ENCODE data around the gene PSME3. TPM values are rescaled to one million over a fixed set of nuclear protein-coding genes. Genes with fewer than 3 reads are reported as not detected.

Gene PSME3
- total and polyA plus RNA-seq, 2 experiments from 2014 or later: 86.4 to 99.5 TPM

DNA sequence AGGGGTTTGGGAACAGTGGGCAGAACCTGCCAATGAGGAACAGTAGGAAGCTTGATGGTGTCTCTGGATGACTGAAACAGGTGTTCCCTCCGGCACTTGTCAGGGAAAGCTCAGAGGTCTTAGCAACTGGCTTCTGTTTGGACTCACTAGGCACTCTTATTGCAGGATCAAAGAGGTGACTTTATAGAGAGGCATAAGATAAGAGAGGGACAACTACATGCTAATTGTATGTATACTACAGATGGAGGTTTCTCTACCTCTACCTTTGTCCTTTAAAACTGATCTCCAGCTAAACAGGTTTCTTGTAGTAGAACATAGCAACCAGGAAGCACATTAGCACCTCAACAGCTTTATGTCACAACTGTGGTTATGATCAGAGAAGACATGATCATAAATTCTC is 26.9 kb upstream of the PSME3 start:
- Histone ChIP-seq H2AFZ (no peak overlapping the region), H3K9me2 (replicated peaks; ENCODE audit: insufficient read depth) (no peaks in the 10 kb centered on the region), H3K79me2 (no peaks in the 10 kb centered on the region), H3K4me2 (no peak overlapping the region), H3K27me3 (no peaks in the 10 kb centered on the region), H4K20me1 (ENCODE audit: insufficient read depth, poor library complexity, severe bottlenecking) (no peaks in the 10 kb centered on the region), H3K4me3 (no peak overlapping the region), H3K27ac (peak overlapping the region; percentile 85), H3K9me3 (ENCODE audit: low read depth) (no peaks in the 10 kb centered on the region), H3K36me3 (replicated peaks; ENCODE audit: insufficient read depth, low read depth) (no peaks in the 10 kb centered on the region), H3K4me1 (ENCODE audit: insufficient read depth) (peaks cover 40% of the 10 kb centered on the region)
- WGBS (ENCODE audit: low lambda C conversion rate, missing lambda C conversion rate): 93% methylated on average over 1 of the region's 1 CpG
- DNase-seq (ENCODE audit: low spot score): peak; percentile 56
- TF ChIP-seq EZH2 (IDR thresholded peaks at IDR 0.05; ENCODE audit: borderline replicate concordance) (no peak), EZH2phosphoT487 (IDR thresholded peaks at IDR 0.05; ENCODE audit: low read depth, severe bottlenecking, unreplicated experiment) (peak; percentile 58)

DNA sequence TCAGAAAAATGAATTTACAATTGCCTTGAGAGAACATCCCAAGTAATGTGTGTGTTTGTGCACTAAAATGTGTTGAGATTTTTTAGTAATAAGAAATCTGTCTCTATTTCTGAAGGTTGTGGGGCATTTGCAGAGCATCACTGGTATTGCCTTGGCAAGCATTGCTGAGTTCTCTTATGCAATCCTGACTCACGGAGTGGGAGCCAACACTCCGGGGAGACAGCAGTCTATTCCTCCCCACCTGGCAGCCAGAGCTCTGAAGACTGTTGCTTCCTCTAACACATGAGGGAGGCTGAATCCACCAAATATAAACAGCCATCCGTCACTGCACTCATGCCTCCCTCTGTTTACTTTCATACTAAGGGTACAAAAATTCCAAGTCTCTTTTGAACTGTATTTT is 23.9 kb upstream of the PSME3 start:
- peaks cover 21% of the 10 kb centered on the region for H3K4me1 ChIP-seq (ENCODE audit: insufficient read depth)
- no peak overlapping the region for H2AFZ ChIP-seq
- H3K27ac ChIP-seq: no peak overlapping the region
- H3K4me2 ChIP-seq: no peak overlapping the region
- H3K4me3 ChIP-seq: no peak overlapping the region
- no peaks in the 10 kb centered on the region for H3K27me3 ChIP-seq
- H3K9me3 ChIP-seq (ENCODE audit: low read depth): no peaks in the 10 kb centered on the region
- no peaks in the 10 kb centered on the region for H3K36me3 ChIP-seq (replicated peaks; ENCODE audit: insufficient read depth, low read depth)
- no peaks in the 10 kb centered on the region for H3K9me2 ChIP-seq (replicated peaks; ENCODE audit: insufficient read depth)
- no peak for DNase-seq (ENCODE audit: low spot score)
- TF ChIP-seq, protein P1, sequence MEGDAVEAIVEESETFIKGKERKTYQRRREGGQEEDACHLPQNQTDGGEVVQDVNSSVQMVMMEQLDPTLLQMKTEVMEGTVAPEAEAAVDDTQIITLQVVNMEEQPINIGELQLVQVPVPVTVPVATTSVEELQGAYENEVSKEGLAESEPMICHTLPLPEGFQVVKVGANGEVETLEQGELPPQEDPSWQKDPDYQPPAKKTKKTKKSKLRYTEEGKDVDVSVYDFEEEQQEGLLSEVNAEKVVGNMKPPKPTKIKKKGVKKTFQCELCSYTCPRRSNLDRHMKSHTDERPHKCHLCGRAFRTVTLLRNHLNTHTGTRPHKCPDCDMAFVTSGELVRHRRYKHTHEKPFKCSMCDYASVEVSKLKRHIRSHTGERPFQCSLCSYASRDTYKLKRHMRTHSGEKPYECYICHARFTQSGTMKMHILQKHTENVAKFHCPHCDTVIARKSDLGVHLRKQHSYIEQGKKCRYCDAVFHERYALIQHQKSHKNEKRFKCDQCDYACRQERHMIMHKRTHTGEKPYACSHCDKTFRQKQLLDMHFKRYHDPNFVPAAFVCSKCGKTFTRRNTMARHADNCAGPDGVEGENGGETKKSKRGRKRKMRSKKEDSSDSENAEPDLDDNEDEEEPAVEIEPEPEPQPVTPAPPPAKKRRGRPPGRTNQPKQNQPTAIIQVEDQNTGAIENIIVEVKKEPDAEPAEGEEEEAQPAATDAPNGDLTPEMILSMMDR (IDR thresholded peaks at IDR 0.05; ENCODE audit: poor library complexity): no peak
- TF ChIP-seq EZH2 (IDR thresholded peaks at IDR 0.05; ENCODE audit: borderline replicate concordance) (no peak), EZH2phosphoT487 (IDR thresholded peaks at IDR 0.05; ENCODE audit: low read depth, severe bottlenecking, unreplicated experiment) (no peak)
- WGBS (ENCODE audit: low lambda C conversion rate, missing lambda C conversion rate): 67% methylated on average over 3 of the region's 3 CpGs
- no peaks in the 10 kb centered on the region for H3K79me2 ChIP-seq
- H4K20me1 ChIP-seq (ENCODE audit: insufficient read depth, poor library complexity, severe bottlenecking): no peaks in the 10 kb centered on the region

DNA sequence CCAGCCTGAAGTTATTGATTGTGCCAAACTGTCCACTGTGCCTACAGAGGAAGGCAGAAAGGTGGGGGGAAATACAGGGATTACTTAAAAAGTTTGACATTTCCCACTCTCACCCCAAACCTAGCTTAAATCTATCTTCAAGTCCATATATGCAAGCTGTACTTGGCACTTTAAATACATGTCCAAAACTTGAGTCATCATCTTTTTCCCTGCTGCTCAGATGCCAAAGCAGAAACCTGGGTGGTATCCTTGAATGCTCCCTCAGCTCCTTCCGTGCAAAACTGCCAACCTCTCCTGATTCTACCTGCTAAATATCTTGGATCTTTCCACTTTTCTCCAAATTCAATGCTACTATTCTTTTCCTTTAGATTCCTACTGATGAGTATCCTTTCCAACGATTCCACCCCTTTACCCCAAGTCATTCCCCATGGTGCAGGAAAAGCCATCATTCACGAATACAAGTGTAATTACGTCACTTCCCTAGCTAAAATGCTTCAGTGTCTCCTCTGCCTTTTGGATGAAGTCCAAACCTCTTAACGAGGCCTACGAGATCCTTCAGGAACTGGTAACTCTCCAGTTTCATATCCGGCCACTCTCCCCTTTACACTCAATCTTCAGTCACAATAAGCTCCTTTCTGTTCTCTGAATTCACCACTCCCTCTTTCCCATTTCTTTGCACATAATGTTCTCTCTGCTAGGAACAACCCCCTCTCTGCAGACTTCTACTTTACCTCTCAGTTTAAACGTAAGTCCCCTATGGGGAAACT is 18.4 kb upstream of the PSME3 start:
- no peak for DNase-seq (ENCODE audit: low spot score)
- no peaks in the 10 kb centered on the region for H3K9me2 ChIP-seq (replicated peaks; ENCODE audit: insufficient read depth)
- no peak overlapping the region for H3K4me3 ChIP-seq
- H3K9me3 ChIP-seq (ENCODE audit: low read depth): no peaks in the 10 kb centered on the region
- H3K27ac ChIP-seq: no peak overlapping the region
- no peaks in the 10 kb centered on the region for H4K20me1 ChIP-seq (ENCODE audit: insufficient read depth, poor library complexity, severe bottlenecking)
- TF ChIP-seq EZH2 (IDR thresholded peaks at IDR 0.05; ENCODE audit: borderline replicate concordance) (no peak), EZH2phosphoT487 (IDR thresholded peaks at IDR 0.05; ENCODE audit: low read depth, severe bottlenecking, unreplicated experiment) (no peak)
- TF ChIP-seq, protein P1 (IDR thresholded peaks at IDR 0.05; ENCODE audit: poor library complexity): no peak
- no peak overlapping the region for H2AFZ ChIP-seq
- peaks cover 2% of the 10 kb centered on the region for H3K79me2 ChIP-seq
- peaks cover 6% of the 10 kb centered on the region for H3K36me3 ChIP-seq (replicated peaks; ENCODE audit: insufficient read depth, low read depth)
- WGBS (ENCODE audit: low lambda C conversion rate, missing lambda C conversion rate): 93% methylated on average over 8 of the region's 8 CpGs
- no peaks in the 10 kb centered on the region for H3K4me1 ChIP-seq (ENCODE audit: insufficient read depth)
- no peaks in the 10 kb centered on the region for H3K27me3 ChIP-seq
- no peak overlapping the region for H3K4me2 ChIP-seq

GRCh38 chr17:42817866-42818265 is 15.3 kb upstream of the PSME3 start:
- Histone ChIP-seq H3K27ac (no peak overlapping the region), H3K9me3 (ENCODE audit: low read depth) (no peaks in the 10 kb centered on the region), H3K4me1 (ENCODE audit: insufficient read depth) (peaks cover 2% of the 10 kb centered on the region), H3K36me3 (replicated peaks; ENCODE audit: insufficient read depth, low read depth) (peaks cover 6% of the 10 kb centered on the region), H3K9me2 (replicated peaks; ENCODE audit: insufficient read depth) (no peaks in the 10 kb centered on the region), H3K79me2 (peaks cover 29% of the 10 kb centered on the region), H3K27me3 (no peaks in the 10 kb centered on the region), H3K4me2 (no peak overlapping the region), H2AFZ (no peak overlapping the region), H3K4me3 (no peak overlapping the region), H4K20me1 (ENCODE audit: insufficient read depth, poor library complexity, severe bottlenecking) (no peaks in the 10 kb centered on the region)
- DNase-seq (ENCODE audit: low spot score): no peak
- TF ChIP-seq, protein P1 (IDR thresholded peaks at IDR 0.05; ENCODE audit: poor library complexity): no peak
- 65% methylated on average over 1 of the region's 1 CpG for WGBS (ENCODE audit: low lambda C conversion rate, missing lambda C conversion rate)
